ENCODE data around the gene ATOH7. TPM values are rescaled to one million over a fixed set of nuclear protein-coding genes. Genes with fewer than 3 reads are reported as not detected.
"Not testable (repeated sequence)": the region's sequence is repeated elsewhere in the genome, so short reads cannot be mapped to it uniquely, and the experiment has no call there.

The ATOH7 gene
- total RNA-seq, 4 donors from 2014 or later: 0.38 to 0.99 (median 0.49) TPM; not detected in 1

DNA sequence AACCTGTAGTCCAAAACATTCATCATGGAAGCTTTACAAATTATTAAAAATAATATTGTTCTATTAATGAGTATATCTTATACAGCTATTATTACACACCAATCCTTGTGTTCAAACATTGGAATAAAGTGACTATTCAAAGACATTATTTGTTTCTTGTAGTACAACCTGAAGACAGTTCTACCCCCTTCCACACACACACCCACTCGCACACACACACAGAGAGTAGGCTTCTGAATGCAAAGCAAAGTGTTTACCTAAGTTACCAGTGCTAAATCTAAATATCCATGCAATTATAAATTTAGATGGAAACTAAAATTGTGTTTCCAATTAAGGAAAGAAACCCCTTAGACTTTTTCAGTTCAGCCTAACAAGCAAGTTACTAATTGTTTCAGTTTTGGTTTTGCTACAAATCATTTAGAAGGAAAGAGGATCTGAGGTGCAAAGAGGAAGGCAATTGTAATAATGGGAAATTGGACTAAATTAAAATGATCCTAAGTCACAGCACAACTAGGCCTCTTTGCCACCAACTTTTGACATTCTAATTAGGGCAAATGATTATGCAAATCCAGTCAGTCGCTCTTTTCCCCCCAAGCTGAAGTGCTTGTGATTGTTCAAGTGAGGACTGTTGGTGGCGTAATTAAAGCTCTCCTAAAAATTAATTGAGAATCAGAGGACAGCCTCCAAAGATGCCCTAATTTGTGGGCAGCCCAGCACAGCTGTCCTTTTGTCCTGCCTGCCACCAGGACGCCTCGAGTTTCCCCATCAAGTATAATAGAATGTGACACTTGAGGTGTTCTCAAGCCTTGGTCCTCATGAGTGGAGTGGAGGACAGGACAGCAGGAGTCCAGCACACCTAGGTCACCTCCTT lies 19.9 kb upstream of the ATOH7 start:
- DNase-seq (ENCODE audit: low spot score in 2 of 2): no peak
- 79 to 83% methylated on average over 5 of the region's 5 CpGs for WGBS, 2 donors
- intact Hi-C loops (cut with DNase I; ENCODE audit: low total_unique reads): no loop called here
- H3K4me3 ChIP-seq (ENCODE audit: low read depth, poor library complexity, severe bottlenecking): no peak overlapping the region
- TF ChIP-seq POLR2A (IDR thresholded peaks at IDR 0.05): no peak

DNA sequence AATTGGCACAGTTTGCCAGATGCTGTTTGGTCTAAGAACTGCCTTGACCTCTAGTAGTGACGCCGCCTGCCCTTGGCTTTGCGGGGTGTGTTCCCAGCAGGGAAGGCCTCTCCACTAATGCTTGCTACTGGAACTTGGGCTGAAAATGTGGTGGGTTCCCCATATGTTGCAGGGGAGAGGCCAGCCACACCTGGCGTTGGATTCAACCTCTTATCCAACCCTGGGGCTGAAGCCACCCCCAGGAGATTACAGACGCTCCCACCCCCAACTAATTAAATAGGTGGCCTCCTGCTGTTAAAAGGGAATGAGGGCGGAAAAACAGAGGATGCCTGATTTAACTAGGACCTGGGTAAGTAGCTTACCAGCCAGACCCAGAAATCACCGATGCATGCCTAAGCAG lies 19.2 kb upstream of the ATOH7 start:
- intact Hi-C loops (cut with DNase I; ENCODE audit: low total_unique reads): no loop called here
- no peak for DNase-seq (ENCODE audit: low spot score in 2 of 2)
- WGBS, 2 donors: 85 to 96% methylated on average over 7 of the region's 7 CpGs
- TF ChIP-seq, protein P1, sequence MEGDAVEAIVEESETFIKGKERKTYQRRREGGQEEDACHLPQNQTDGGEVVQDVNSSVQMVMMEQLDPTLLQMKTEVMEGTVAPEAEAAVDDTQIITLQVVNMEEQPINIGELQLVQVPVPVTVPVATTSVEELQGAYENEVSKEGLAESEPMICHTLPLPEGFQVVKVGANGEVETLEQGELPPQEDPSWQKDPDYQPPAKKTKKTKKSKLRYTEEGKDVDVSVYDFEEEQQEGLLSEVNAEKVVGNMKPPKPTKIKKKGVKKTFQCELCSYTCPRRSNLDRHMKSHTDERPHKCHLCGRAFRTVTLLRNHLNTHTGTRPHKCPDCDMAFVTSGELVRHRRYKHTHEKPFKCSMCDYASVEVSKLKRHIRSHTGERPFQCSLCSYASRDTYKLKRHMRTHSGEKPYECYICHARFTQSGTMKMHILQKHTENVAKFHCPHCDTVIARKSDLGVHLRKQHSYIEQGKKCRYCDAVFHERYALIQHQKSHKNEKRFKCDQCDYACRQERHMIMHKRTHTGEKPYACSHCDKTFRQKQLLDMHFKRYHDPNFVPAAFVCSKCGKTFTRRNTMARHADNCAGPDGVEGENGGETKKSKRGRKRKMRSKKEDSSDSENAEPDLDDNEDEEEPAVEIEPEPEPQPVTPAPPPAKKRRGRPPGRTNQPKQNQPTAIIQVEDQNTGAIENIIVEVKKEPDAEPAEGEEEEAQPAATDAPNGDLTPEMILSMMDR (IDR thresholded peaks at IDR 0.05): no peak
- TF ChIP-seq POLR2A (IDR thresholded peaks at IDR 0.05): no peak
- no peak overlapping the region for H3K4me3 ChIP-seq (ENCODE audit: low read depth, poor library complexity, severe bottlenecking)

DNA sequence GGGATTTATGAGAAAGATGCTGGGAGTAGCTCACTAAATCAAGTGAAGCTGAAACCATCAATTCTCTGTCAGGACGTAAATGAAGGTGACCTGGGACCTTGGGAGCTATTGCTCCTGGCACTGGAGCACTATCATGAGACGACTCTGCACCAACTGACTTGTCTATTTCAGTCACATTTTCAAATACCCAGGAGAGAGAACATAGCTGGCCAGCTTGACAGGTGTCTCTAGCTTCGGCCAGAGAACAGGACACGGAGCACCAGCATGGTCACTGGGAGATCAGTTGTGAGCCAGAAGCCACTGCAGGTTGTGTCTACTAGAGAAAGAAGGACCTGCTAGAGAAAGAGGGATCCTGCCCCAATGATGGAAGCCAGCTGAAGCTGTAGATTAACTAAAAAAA lies 17.4 kb upstream of the ATOH7 start:
- H3K4me3 ChIP-seq (ENCODE audit: low read depth, poor library complexity, severe bottlenecking): no peak overlapping the region
- intact Hi-C loops (cut with DNase I; ENCODE audit: low total_unique reads): no loop called here
- 88 to 95% methylated on average over 4 of the region's 4 CpGs for WGBS, 2 donors
- TF ChIP-seq, protein P1 (IDR thresholded peaks at IDR 0.05): no peak
- TF ChIP-seq POLR2A (IDR thresholded peaks at IDR 0.05): no peak
- no peak for DNase-seq (ENCODE audit: low spot score in 2 of 2)

DNA sequence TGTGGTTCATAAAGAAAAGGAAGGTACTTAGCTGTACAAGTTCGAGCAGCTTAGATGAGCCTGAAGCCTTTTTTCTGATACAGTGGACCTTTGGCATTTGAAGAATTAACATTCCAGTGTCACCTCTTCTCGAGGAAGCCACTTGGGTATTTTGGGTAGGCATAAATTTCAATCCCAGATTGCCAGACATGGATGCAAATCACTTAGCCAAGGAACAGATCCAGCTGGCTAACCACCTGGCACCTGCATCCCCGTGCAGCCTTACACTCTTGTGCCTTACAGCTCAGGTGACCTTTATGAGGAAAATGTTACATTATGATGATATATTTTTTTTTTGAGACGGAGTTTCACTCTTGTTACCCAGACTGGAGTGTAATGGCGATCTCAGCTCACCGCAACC lies 16.0 kb upstream of the ATOH7 start:
- DNase-seq (ENCODE audit: low spot score in 2 of 2): no peak
- intact Hi-C loops (cut with DNase I; ENCODE audit: low total_unique reads): no loop called here
- no peak overlapping the region for H3K4me3 ChIP-seq (ENCODE audit: low read depth, poor library complexity, severe bottlenecking)
- WGBS, 2 donors: 72 to 77% methylated on average over 6 of the region's 6 CpGs
- TF ChIP-seq, protein P1 (IDR thresholded peaks at IDR 0.05): no peak
- TF ChIP-seq POLR2A (IDR thresholded peaks at IDR 0.05): no peak

DNA sequence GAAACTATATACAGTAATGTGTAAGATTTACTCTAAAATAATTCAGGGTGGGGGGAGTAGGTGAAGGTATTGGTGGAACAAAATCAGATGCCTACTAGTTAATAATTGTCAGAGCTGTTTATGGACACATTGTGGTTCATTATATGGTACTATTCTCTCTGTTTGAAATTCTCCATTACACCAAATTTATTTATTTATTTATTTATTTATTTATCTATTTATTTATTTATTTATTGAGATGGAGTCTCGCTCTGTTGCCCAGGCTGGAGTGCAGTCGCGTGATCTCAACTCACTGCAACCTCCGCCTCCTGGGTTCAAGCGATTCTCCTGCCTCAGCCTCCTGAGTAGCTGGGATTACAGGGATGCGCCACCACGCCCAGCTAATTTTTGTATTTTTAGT lies 14.5 kb upstream of the ATOH7 start:
- DNase-seq (ENCODE audit: low spot score in 2 of 2); intact Hi-C loops (cut with DNase I; ENCODE audit: low total_unique reads); H3K4me3 ChIP-seq (ENCODE audit: low read depth, poor library complexity, severe bottlenecking): not testable (repeated sequence)
- WGBS, 2 donors: 92 to 99% methylated on average over 7 of the region's 7 CpGs

DNA sequence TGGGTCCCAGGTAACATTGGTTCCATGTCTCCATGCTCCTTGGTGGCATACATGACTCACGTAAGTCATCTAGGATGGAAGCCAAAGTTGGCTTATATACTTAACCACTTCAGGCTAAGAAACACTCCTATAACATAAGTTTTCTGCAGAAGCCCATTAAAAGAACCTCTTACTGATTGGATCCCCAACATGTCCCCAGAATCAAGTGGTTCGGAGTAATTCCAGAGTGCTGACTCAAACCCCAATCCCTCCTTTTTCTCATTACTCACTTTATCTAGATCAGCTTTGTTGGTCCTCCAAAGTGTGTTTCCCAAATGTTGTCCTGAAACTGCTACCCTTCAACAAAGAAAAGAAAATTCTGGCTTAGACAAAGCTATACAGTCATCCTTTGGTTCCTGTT lies 10.1 kb upstream of the ATOH7 start:
- intact Hi-C loops (cut with DNase I; ENCODE audit: low total_unique reads): loop anchor here (5.0 kb wide), 1 partner anchor 190 kb away; no protein-coding TSS in a partner anchor
- H3K4me3 ChIP-seq (ENCODE audit: low read depth, poor library complexity, severe bottlenecking): no peak overlapping the region
- TF ChIP-seq, protein P1 (IDR thresholded peaks at IDR 0.05): no peak
- no peak for TF ChIP-seq POLR2A (IDR thresholded peaks at IDR 0.05)
- no peak for DNase-seq (ENCODE audit: low spot score in 2 of 2)
- 83 to 84% methylated on average over 2 of the region's 2 CpGs for WGBS, 2 donors
